ENCODE results near the gene MAP3K14. TPM values are rescaled to one million over a fixed set of nuclear protein-coding genes. Genes with fewer than 3 reads are reported as not detected.
A peak's percentile ranks its signal among the peaks of the same experiment; 100 is the strongest.

MAP3K14 gene
- total and polyA plus RNA-seq, 9 donors: 2.4 to 19.8 (median 10.7) TPM

DNA sequence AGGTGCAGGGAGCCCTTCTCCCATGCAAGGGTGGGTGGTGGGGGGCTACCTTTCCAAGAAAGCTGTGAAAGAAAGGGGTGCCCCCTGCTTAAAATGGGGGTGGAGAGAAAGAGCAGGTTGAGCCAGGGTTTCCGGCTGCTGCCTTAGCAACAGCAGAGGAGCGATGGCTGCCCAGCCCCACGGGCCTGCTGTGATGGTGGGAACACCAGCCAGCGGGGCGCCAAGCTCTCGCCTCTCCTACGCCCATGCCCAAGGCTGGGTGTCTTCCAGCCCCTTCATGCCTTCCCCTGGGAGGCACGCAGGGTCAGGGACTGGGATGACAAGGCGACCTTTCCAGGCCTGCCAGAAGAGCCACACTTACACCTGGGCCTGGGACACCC is 92.2 kb downstream of the MAP3K14 start:
- DNase-seq: no peak
- H3K27me3 ChIP-seq: no peaks in the 10 kb centered on the region
- H3K4me1 ChIP-seq (ENCODE audit: insufficient read depth): no peaks in the 10 kb centered on the region
- H3K4me3 ChIP-seq: no peak overlapping the region
- WGBS, 3 donors: 88 to 96% (median 91%) methylated on average over 9 of the region's 9 CpGs
- intact Hi-C loops (cut with DNase I): loop anchor here in 3 of 4 donors (5.0 to 10.0 kb wide), 3 partner anchors 50 to 610 kb away; no protein-coding TSS in a partner anchor
- H3K36me3 ChIP-seq: no peaks in the 10 kb centered on the region
- no peaks in the 10 kb centered on the region for H3K9me3 ChIP-seq
- no peak for TF ChIP-seq POLR2A (IDR thresholded peaks at IDR 0.05)
- TF ChIP-seq EP300 (IDR thresholded peaks at IDR 0.05): no peak
- H3K27ac ChIP-seq: no peak overlapping the region

DNA sequence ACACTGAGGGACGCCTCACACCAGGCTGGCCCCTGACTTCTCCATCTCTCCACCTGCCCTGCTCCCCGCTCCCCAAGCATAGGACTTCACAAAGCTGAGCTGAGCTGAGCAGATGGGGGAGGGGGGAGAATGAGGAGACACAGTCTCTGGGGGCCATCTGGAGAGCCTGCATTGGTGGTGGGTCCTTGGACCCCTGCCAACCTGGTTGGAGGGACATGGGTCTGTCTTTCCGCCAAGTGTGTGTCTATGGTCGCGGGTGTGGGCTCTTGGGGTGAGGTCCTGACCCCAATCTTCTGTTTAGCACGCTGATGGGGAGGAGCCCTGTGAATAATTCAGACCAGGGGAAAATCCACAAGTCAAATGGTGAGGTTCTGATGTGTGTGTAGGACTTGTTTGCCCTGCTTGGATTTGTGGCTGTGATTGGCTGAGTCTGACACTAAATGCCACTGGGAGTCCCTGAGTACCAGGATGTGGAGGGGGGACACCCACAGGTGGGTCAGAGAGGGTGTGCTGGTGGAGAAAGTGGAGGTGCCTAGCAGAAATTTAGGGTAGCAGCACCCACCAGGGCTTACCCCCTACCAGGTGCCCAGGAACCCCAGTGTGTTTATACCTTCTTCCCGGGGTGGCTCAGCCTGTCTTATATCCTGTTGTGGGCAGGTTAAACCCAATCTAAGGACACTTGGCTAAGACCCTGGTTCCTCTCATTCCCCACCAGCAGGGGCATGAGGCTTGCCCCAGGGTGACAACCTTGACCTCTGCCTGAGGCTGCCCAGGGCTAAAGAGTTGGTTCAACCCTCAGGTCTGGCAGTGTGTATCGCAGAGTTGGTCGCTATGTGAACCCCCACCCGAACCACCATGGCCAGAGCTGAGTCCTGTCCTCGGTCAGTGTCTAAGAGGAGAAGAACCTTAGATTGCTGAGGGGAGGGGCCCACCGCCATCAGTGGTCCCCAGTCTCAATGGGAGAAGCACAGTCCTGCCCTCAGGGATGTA is 93.0 kb downstream of the MAP3K14 start:
- intact Hi-C loops (cut with DNase I): loop anchor here in 3 of 4 donors (5.0 to 10.0 kb wide), 3 partner anchors 51 to 611 kb away; no protein-coding TSS in a partner anchor
- no peak for DNase-seq
- WGBS, 3 donors: 78 to 87% (median 86%) methylated on average over 12 of the region's 12 CpGs
- Histone ChIP-seq H3K4me1 (ENCODE audit: insufficient read depth) (no peaks in the 10 kb centered on the region), H3K4me3 (no peak overlapping the region), H3K27ac (no peak overlapping the region), H3K36me3 (no peaks in the 10 kb centered on the region), H3K27me3 (no peaks in the 10 kb centered on the region), H3K9me3 (no peaks in the 10 kb centered on the region)
- TF ChIP-seq, protein P1, sequence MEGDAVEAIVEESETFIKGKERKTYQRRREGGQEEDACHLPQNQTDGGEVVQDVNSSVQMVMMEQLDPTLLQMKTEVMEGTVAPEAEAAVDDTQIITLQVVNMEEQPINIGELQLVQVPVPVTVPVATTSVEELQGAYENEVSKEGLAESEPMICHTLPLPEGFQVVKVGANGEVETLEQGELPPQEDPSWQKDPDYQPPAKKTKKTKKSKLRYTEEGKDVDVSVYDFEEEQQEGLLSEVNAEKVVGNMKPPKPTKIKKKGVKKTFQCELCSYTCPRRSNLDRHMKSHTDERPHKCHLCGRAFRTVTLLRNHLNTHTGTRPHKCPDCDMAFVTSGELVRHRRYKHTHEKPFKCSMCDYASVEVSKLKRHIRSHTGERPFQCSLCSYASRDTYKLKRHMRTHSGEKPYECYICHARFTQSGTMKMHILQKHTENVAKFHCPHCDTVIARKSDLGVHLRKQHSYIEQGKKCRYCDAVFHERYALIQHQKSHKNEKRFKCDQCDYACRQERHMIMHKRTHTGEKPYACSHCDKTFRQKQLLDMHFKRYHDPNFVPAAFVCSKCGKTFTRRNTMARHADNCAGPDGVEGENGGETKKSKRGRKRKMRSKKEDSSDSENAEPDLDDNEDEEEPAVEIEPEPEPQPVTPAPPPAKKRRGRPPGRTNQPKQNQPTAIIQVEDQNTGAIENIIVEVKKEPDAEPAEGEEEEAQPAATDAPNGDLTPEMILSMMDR (IDR thresholded peaks at IDR 0.05): no peak
- TF ChIP-seq EP300 (IDR thresholded peaks at IDR 0.05): no peak
- no peak for TF ChIP-seq POLR2A (IDR thresholded peaks at IDR 0.05)

DNA sequence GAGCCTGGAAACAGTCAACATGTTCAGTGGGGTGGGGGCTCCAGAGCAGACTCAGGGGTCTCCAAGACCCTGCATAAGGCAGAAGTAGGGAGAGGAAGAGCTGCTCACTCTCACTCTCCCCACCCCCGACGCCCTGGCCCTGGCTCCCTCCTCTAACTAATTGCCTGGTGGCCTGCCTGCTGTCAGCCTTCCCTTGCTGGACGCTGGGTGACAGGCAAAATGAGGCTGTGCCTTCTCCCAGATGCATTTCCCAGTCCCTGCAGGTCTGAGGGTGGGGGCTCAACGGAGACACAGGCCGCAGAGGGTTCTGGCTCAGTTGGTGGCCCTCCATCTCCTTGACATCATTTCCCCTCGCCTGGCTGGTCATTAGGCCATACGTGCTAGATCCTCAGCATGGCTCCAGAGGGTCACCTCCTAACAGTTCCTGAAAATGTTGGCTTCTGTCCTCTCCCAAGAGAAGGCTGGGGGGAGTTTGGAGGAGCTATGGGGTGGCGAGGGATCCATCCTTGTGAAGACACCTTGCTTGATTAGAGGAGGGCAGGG is 93.8 kb downstream of the MAP3K14 start:
- intact Hi-C loops (cut with DNase I): loop anchor here in 3 of 4 donors (5.0 to 10.0 kb wide), 3 partner anchors 52 to 612 kb away; no protein-coding TSS in a partner anchor
- H3K4me1 ChIP-seq (ENCODE audit: insufficient read depth): no peaks in the 10 kb centered on the region
- TF ChIP-seq EP300 (IDR thresholded peaks at IDR 0.05): no peak
- no peak for TF ChIP-seq POLR2A (IDR thresholded peaks at IDR 0.05)
- TF ChIP-seq, protein P1 (IDR thresholded peaks at IDR 0.05): no peak

DNA sequence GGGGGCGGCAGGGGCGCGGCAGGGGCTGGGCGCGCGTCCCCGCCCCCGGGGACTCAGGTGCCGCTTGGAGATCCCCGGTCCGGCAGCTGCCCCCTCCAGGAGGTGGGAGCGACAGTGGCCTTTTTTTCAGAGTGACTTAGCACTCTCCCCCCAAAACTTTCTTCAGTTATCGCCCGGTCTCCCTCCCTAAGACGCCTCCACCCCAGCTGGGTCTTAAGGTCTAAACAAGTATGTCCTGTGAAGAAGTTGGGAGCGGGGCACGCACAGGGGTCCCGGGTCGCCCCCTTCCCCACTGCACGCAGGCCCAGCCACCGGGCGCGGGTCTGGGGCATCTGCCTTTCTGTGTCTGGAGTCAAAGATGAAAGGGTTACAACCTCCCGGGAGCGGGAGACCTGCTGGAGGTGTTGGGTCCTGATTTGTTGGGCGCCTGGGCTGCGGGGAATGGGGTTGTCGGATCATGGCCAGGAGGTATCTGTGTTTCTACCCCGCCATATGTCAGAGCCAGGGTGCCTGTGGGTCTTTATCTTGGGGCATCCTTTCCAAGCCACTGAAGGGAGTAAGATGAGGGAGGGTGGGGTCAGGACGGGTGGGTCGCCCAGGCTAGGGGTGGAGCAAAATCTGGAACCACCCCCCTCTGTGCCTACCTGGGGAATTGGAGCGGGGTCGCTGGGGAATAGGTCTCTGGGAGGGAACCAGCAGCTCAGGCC is 94.4 kb downstream of the MAP3K14 start:
- no peak for DNase-seq
- H3K36me3 ChIP-seq: no peaks in the 10 kb centered on the region
- intact Hi-C loops (cut with DNase I): loop anchor here in 3 of 4 donors (5.0 to 10.0 kb wide), 3 partner anchors 52 to 612 kb away; no protein-coding TSS in a partner anchor

More for the DNA sequence above, 93.8 kb downstream of the MAP3K14 start:
- H3K27ac ChIP-seq: no peak overlapping the region
- H3K36me3 ChIP-seq: no peaks in the 10 kb centered on the region
- no peaks in the 10 kb centered on the region for H3K27me3 ChIP-seq
- H3K9me3 ChIP-seq: no peaks in the 10 kb centered on the region
- no peak overlapping the region for H3K4me3 ChIP-seq
- 77 to 82% (median 78%) methylated on average over 8 of the region's 8 CpGs for WGBS, 3 donors
- DNase-seq: no peak

More for the DNA sequence above, 94.4 kb downstream of the MAP3K14 start:
- WGBS, 3 donors: 19 to 33% (median 32%) methylated on average over 21 to 33 of the region's 33 CpGs
- Histone ChIP-seq H3K4me3 (peak overlapping the region; percentile 36), H3K27ac (no peak overlapping the region), H3K4me1 (ENCODE audit: insufficient read depth) (no peaks in the 10 kb centered on the region), H3K9me3 (no peaks in the 10 kb centered on the region), H3K27me3 (no peaks in the 10 kb centered on the region)
- TF ChIP-seq, protein P1 (IDR thresholded peaks at IDR 0.05): no peak
- TF ChIP-seq EP300 (IDR thresholded peaks at IDR 0.05): no peak
- TF ChIP-seq POLR2A (IDR thresholded peaks at IDR 0.05): no peak

Measured in ovary (tissue), 9 donors.